Measurements from ENCODE around the gene PDLIM1. TPM values are rescaled to one million over a fixed set of nuclear protein-coding genes. Genes with fewer than 3 reads are reported as not detected.
A peak's percentile ranks its signal among the peaks of the same experiment; 100 is the strongest.

PDLIM1 gene
- total RNA-seq: 100 to 1,000 TPM in 1 of 4 donors, 10 to 100 TPM in 3; 71.4 to 112 (median 77.7) TPM

- Histone ChIP-seq H3K27me3 (no peaks in the 10 kb centered on the region), H3K4me3 (peak within 1 kb of the TSS; percentile 87), H3K9me3 (no peaks in the 10 kb centered on the region), H3K27ac (peak within 1 kb of the TSS; percentile 91), H3K36me3 (no peaks in the 10 kb centered on the region), H3K4me1 (peaks cover 53% of the 10 kb centered on the region)
- WGBS: 5% methylated on average over 10 of the region's 119 CpGs
- TF ChIP-seq, protein P1, sequence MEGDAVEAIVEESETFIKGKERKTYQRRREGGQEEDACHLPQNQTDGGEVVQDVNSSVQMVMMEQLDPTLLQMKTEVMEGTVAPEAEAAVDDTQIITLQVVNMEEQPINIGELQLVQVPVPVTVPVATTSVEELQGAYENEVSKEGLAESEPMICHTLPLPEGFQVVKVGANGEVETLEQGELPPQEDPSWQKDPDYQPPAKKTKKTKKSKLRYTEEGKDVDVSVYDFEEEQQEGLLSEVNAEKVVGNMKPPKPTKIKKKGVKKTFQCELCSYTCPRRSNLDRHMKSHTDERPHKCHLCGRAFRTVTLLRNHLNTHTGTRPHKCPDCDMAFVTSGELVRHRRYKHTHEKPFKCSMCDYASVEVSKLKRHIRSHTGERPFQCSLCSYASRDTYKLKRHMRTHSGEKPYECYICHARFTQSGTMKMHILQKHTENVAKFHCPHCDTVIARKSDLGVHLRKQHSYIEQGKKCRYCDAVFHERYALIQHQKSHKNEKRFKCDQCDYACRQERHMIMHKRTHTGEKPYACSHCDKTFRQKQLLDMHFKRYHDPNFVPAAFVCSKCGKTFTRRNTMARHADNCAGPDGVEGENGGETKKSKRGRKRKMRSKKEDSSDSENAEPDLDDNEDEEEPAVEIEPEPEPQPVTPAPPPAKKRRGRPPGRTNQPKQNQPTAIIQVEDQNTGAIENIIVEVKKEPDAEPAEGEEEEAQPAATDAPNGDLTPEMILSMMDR (IDR thresholded peaks at IDR 0.05): peak in 1 of 2 donors; percentile 34
- TF ChIP-seq POLR2A (IDR thresholded peaks at IDR 0.05) (peak; percentile 41 to 86), POLR2AphosphoS5 (IDR thresholded peaks at IDR 0.05) (peak; percentile 19 to 73 (median 40)), EP300 (IDR thresholded peaks at IDR 0.05) (no peak)
- peak; percentile 86 for DNase-seq (ENCODE audit: low spot score in 2 of 2)
Measured at GRCh38 chr10:95290461-95291364, at the start of gene PDLIM1. Gene PDLIM1 (minus strand): TSS chr10:95291003. CDS start chr10:95290915, 88 bp downstream.

DNA sequence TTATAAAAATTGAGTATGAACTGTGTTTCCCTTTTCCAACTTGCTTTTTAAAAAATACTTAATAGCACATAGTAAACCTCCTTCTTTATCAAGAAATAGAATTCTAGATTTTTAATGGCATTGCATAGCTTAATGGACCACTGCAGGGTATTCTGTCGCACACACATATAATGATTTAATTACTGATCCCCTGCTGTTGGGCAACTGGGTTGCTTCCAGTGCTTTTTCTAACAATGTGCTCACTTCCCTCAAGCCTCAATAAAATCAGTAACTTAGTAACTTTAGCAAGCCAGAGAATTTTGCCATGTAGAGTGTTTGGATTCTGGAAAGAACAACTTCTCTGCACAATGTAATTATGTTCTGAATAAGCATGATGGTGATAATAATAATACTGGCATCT is 49.1 kb upstream of the PDLIM1 start:
- no peak overlapping the region for H3K4me3 ChIP-seq
- H3K9me3 ChIP-seq: no peaks in the 10 kb centered on the region
- H3K36me3 ChIP-seq: peaks cover 20% of the 10 kb centered on the region
- no peak for DNase-seq (ENCODE audit: low spot score in 2 of 2)
- TF ChIP-seq, protein P1 (IDR thresholded peaks at IDR 0.05): no peak
- TF ChIP-seq POLR2AphosphoS5 (IDR thresholded peaks at IDR 0.05) (no peak), EP300 (IDR thresholded peaks at IDR 0.05) (no peak), POLR2A (IDR thresholded peaks at IDR 0.05) (no peak)
- peaks cover 4% of the 10 kb centered on the region for H3K4me1 ChIP-seq
- H3K27me3 ChIP-seq: no peaks in the 10 kb centered on the region
- no peak overlapping the region for H3K27ac ChIP-seq
- WGBS: 93% methylated on average over 1 of the region's 1 CpG

DNA sequence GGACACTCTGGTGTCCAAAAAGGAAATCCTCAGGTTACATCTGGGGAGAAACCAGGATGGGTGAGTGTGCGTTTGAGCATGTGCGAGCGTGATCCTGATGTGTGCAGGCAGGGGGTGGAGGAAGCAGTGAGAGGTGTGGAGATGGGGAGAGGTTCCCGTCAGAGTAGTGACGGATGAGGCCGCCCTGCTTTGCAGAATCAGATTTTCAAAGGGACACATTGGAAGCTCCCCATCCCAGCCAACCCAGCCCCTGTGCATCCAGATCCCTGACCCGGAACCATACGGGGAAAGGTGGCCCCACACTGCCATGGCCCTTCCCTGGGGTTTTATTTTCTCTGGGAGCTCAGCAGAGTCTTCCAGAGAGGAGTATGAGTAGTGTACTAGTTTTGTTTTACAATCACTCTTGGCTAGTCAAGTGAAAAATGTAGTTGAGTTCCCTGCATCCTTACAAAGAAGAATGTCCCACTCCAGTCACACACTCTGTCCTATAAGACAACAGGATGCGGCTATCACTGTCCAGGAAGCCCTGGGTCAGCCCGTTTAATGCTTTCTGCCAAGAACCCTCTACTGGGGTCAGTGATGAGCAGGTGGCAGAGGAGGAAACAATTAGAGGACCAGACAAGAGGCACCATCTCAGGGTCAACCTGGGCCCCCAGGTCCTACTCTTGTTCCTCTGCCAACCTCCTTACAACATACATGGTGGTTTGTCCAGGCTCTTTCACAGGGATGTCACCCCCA is 46.8 kb upstream of the PDLIM1 start:
- no peak overlapping the region for H3K4me3 ChIP-seq
- H3K9me3 ChIP-seq: no peaks in the 10 kb centered on the region
- peaks cover 15% of the 10 kb centered on the region for H3K4me1 ChIP-seq
- no peak overlapping the region for H3K27ac ChIP-seq
- peaks cover 16% of the 10 kb centered on the region for H3K36me3 ChIP-seq
- TF ChIP-seq POLR2AphosphoS5 (IDR thresholded peaks at IDR 0.05) (no peak), EP300 (IDR thresholded peaks at IDR 0.05) (no peak), POLR2A (IDR thresholded peaks at IDR 0.05) (no peak)
- TF ChIP-seq, protein P1 (IDR thresholded peaks at IDR 0.05): no peak
- DNase-seq (ENCODE audit: low spot score in 2 of 2): no peak
- H3K27me3 ChIP-seq: no peaks in the 10 kb centered on the region
- WGBS: 82% methylated on average over 10 of the region's 10 CpGs

GRCh38 chr10:95336702-95337101 is 45.9 kb upstream of the PDLIM1 start:
- Histone ChIP-seq H3K4me3 (no peak overlapping the region), H3K36me3 (peaks cover 16% of the 10 kb centered on the region), H3K4me1 (peaks cover 15% of the 10 kb centered on the region), H3K27me3 (no peaks in the 10 kb centered on the region), H3K27ac (no peak overlapping the region), H3K9me3 (no peaks in the 10 kb centered on the region)
- no peak for DNase-seq (ENCODE audit: low spot score in 2 of 2)
- TF ChIP-seq EP300 (IDR thresholded peaks at IDR 0.05): no peak
- TF ChIP-seq, protein P1 (IDR thresholded peaks at IDR 0.05): no peak
- no peak for TF ChIP-seq POLR2A (IDR thresholded peaks at IDR 0.05)
- TF ChIP-seq POLR2AphosphoS5 (IDR thresholded peaks at IDR 0.05): no peak
- WGBS: 96% methylated on average over 9 of the region's 9 CpGs
